ENCODE measurements around the gene GCM1.

GCM1 gene

GRCh38 chr6:53151676-53152075 lies 3.0 kb upstream of the GCM1 start:
- peak; percentile 8 for DNase-seq (ENCODE audit: low spot score)

GRCh38 chr6:53144802-53145201 lies 3.8 kb downstream of the GCM1 start:
- DNase-seq (ENCODE audit: low spot score): no peak

- DNase-seq (ENCODE audit: low spot score): no peak
Observed at GRCh38 chr6:53143710-53144109, 4.9 kb downstream of the GCM1 start.

- DNase-seq (ENCODE audit: low spot score): no peak
Observed at GRCh38 chr6:53142810-53143209, 5.8 kb downstream of the GCM1 start.

GRCh38 chr6:53139841-53140413 lies 8.7 kb downstream of the GCM1 start:
- DNase-seq (ENCODE audit: low spot score): no peak

- DNase-seq (ENCODE audit: low spot score): no peak
Observed at GRCh38 chr6:53136000-53136609, 12.5 kb downstream of the GCM1 start.

GRCh38 chr6:53134601-53135235 lies 13.9 kb downstream of the GCM1 start:
- DNase-seq (ENCODE audit: low spot score): no peak

- no peak for DNase-seq (ENCODE audit: low spot score)
Observed at GRCh38 chr6:53133961-53134360, 14.7 kb downstream of the GCM1 start.

- DNase-seq (ENCODE audit: low spot score): no peak
Observed at GRCh38 chr6:53130569-53131290, 17.9 kb downstream of the GCM1 start.

GRCh38 chr6:53128842-53129241 lies 19.8 kb downstream of the GCM1 start:
- DNase-seq (ENCODE audit: low spot score): no peak

- no peak for DNase-seq (ENCODE audit: low spot score)
Observed at GRCh38 chr6:53125276-53125675, 23.4 kb downstream of the GCM1 start.

GRCh38 chr6:53124131-53124800 lies 24.4 kb downstream of the GCM1 start:
- no peak for DNase-seq (ENCODE audit: low spot score)

- DNase-seq (ENCODE audit: low spot score): no peak
Observed at GRCh38 chr6:53119772-53120409, 28.8 kb downstream of the GCM1 start.

GRCh38 chr6:53119349-53119748 lies 29.3 kb downstream of the GCM1 start:
- DNase-seq (ENCODE audit: low spot score): no peak

GRCh38 chr6:53115741-53116140 lies 32.9 kb downstream of the GCM1 start:
- no peak for DNase-seq (ENCODE audit: low spot score)

- DNase-seq (ENCODE audit: low spot score): no peak
Observed at GRCh38 chr6:53115113-53115512, 33.5 kb downstream of the GCM1 start.

- DNase-seq (ENCODE audit: low spot score): no peak
Observed at GRCh38 chr6:53113742-53114141, 34.9 kb downstream of the GCM1 start.

GRCh38 chr6:53112871-53113270 lies 35.8 kb downstream of the GCM1 start:
- no peak for DNase-seq (ENCODE audit: low spot score)

- no peak for DNase-seq (ENCODE audit: low spot score)
Observed at GRCh38 chr6:53112404-53112803, 36.2 kb downstream of the GCM1 start.

GRCh38 chr6:53111865-53112264 lies 36.8 kb downstream of the GCM1 start:
- no peak for DNase-seq (ENCODE audit: low spot score)

GRCh38 chr6:53109612-53110011 lies 39.0 kb downstream of the GCM1 start:
- no peak for DNase-seq (ENCODE audit: low spot score)

GRCh38 chr6:53107091-53107490 lies 41.5 kb downstream of the GCM1 start:
- DNase-seq (ENCODE audit: low spot score): no peak

Data from RKO (cell line).